ENCODE results near the gene ELMO1. TPM values are rescaled to one million over a fixed set of nuclear protein-coding genes. Genes with fewer than 3 reads are reported as not detected.

ELMO1 gene
- total and polyA plus RNA-seq, 10 of the 15 experiments (the other 5 are each of a cell fraction or from before 2014, with no cell fraction given): 22.6 to 85.9 (median 56.6) TPM

GRCh38 chr7:37007691-37008090 lies 441.0 kb downstream of the ELMO1 start:
- no peaks in the 10 kb centered on the region for H3K79me2 ChIP-seq (ENCODE audit: control insufficient read depth, insufficient read depth, low read length)
- BruUV-seq (replicated peaks): no TSS peak
- CTCF ChIA-PET: interaction anchor here (0.5 to 6.6 kb wide), 10 partner anchors 10 to 520 kb away, joined by 3 to 23 read pairs (median 4); no protein-coding TSS in a partner anchor
- POLR2A ChIA-PET: interaction anchor here (0.9 to 1.2 kb wide), 2 partner anchors 8 to 11 kb away, joined by 3 to 5 read pairs; no protein-coding TSS in a partner anchor
- ATAC-seq (no peak), FAIRE-seq (no peak), DNase-seq (ENCODE audit: low read depth, low spot score) (no peak)
- WGBS (ENCODE audit: insufficient coverage, insufficient replicate concordance, low lambda C conversion rate, missing lambda C conversion rate): 87% methylated on average over 3 of the region's 3 CpGs
- intact Hi-C loops (cut with micrococcal nuclease; ENCODE audit: unreplicated experiment) (no loop called here), in situ Hi-C loops (cut with MboI) (no loop called here)
- RAD21 ChIA-PET (ENCODE audit: unreplicated experiment): interaction anchor here (0.9 to 1.2 kb wide), 3 partner anchors 8 to 174 kb away, joined by 3 to 6 read pairs (median 3); no protein-coding TSS in a partner anchor
- no peak overlapping the region for H3K27ac ChIP-seq (ENCODE audit: control insufficient read depth, insufficient read depth)
- TF ChIP-seq IKZF2 (IDR thresholded peaks at IDR 0.05) (no peak), TBL1XR1 (IDR thresholded peaks at IDR 0.05; ENCODE audit: low read depth, low read length) (no peak), NRF1 (conservative IDR thresholded peaks at IDR 0.05; ENCODE audit: low read depth, low read length) (no peak), NFYB (IDR thresholded peaks at IDR 0.05; ENCODE audit: insufficient read depth, low read depth, low read length) (no peak), BRCA1 (IDR thresholded peaks at IDR 0.05; ENCODE audit: low read depth, low read length) (no peak), POLR2AphosphoS5 (IDR thresholded peaks at IDR 0.05; ENCODE audit: low read length) (no peak), RAD51 (IDR thresholded peaks at IDR 0.05) (no peak), SPI1 (IDR thresholded peaks at IDR 0.05; ENCODE audit: borderline replicate concordance, insufficient read depth, low read depth, low read length) (no peak)
- TF ChIP-seq, protein P1, sequence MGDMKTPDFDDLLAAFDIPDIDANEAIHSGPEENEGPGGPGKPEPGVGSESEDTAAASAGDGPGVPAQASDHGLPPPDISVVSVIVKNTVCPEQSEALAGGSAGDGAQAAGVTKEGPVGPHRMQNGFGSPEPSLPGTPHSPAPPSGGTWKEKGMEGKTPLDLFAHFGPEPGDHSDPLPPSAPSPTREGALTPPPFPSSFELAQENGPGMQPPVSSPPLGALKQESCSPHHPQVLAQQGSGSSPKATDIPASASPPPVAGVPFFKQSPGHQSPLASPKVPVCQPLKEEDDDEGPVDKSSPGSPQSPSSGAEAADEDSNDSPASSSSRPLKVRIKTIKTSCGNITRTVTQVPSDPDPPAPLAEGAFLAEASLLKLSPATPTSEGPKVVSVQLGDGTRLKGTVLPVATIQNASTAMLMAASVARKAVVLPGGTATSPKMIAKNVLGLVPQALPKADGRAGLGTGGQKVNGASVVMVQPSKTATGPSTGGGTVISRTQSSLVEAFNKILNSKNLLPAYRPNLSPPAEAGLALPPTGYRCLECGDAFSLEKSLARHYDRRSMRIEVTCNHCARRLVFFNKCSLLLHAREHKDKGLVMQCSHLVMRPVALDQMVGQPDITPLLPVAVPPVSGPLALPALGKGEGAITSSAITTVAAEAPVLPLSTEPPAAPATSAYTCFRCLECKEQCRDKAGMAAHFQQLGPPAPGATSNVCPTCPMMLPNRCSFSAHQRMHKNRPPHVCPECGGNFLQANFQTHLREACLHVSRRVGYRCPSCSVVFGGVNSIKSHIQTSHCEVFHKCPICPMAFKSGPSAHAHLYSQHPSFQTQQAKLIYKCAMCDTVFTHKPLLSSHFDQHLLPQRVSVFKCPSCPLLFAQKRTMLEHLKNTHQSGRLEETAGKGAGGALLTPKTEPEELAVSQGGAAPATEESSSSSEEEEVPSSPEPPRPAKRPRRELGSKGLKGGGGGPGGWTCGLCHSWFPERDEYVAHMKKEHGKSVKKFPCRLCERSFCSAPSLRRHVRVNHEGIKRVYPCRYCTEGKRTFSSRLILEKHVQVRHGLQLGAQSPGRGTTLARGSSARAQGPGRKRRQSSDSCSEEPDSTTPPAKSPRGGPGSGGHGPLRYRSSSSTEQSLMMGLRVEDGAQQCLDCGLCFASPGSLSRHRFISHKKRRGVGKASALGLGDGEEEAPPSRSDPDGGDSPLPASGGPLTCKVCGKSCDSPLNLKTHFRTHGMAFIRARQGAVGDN (IDR thresholded peaks at IDR 0.05): no peak
- SMC1A ChIA-PET (ENCODE audit: uncharacterized antibody, unreplicated experiment): interaction anchor here (0.9 to 4.1 kb wide), 8 partner anchors 8 to 174 kb away, joined by 3 to 15 read pairs (median 6); no protein-coding TSS in a partner anchor
- no peak overlapping the region for H3K4me2 ChIP-seq (ENCODE audit: control insufficient read depth, insufficient read depth)
- no peaks in the 10 kb centered on the region for H3K27me3 ChIP-seq (replicated peaks in 1 of 2; ENCODE audit: control insufficient read depth in 2 of 2, insufficient read depth in 2 of 2, low read length in 1 of 2)
- H3K9ac ChIP-seq (ENCODE audit: control insufficient read depth, insufficient read depth, low read length): no peak overlapping the region
- no peak overlapping the region for H2AFZ ChIP-seq (ENCODE audit: control insufficient read depth, low read depth, low read length)
- H3K4me1 ChIP-seq (ENCODE audit: control insufficient read depth, insufficient read depth, low read length): no peaks in the 10 kb centered on the region
- H4K20me1 ChIP-seq (ENCODE audit: control insufficient read depth, insufficient read depth): no peaks in the 10 kb centered on the region
- no peaks in the 10 kb centered on the region for H3K9me3 ChIP-seq (replicated peaks; ENCODE audit: control insufficient read depth, insufficient read depth, low read length)
- H3K36me3 ChIP-seq (ENCODE audit: control insufficient read depth in 2 of 2, insufficient read depth in 2 of 2, low read length in 1 of 2): peaks cover 0 to 10% of the 10 kb centered on the region in 2 experiments; a peak in 1 of 4 replicates
- no peak overlapping the region for H3K4me3 ChIP-seq

Data from GM12878 (cell line).